Measurements from ENCODE around the gene MIGA2.

GRCh38 chr9:129058965-129059795 lies 22.8 kb downstream of the MIGA2 start:
- TF ChIP-seq CTCF (IDR thresholded peaks at IDR 0.05; ENCODE audit: insufficient read depth, low read length) (no peak), POLR2AphosphoS5 (IDR thresholded peaks at IDR 0.05; ENCODE audit: low read depth) (no peak), REST (IDR thresholded peaks at IDR 0.05; ENCODE audit: insufficient replicate concordance, low read depth) (no peak)

Data from HL-60 (cell line).